HCT116 (cell line): ENCODE measurements around the gene SND1.

Experiments
- CEBPB ChIP-seq: IDR thresholded peaks from 2 replicates; pipeline ENCODE4 v1.6.1; 2012; ENCODE audit warnings: low read depth
- EZH2 ChIP-seq: fragments of 200-600 bp; sonication (generic); IDR thresholded peaks from 2 replicates; pipeline ENCODE4 v1.6.1; 2017; ENCODE audit warnings: antibody characterized with exemption, mixed run types
- POLR2A ChIP-seq: IDR thresholded peaks from 2 replicates; pipeline ENCODE4 v1.7.0; 2011; ENCODE audit warnings: borderline replicate concordance; ENCODE audit not compliant: insufficient read depth, insufficient read length; ENCODE audit errors: extremely low read depth
- POLR2AphosphoS5 ChIP-seq: IDR thresholded peaks from 2 replicates; pipeline ENCODE4 v1.6.1; 2011; ENCODE audit warnings: mild to moderate bottlenecking, low read depth, low read length, moderate library complexity
- SRF ChIP-seq: IDR thresholded peaks from 2 replicates; pipeline ENCODE4 v1.6.1; 2012; ENCODE audit warnings: low read depth
- ZFX ChIP-seq: fragments of 450-650 bp; IDR thresholded peaks from 2 replicates; pipeline ENCODE4 v1.6.1; 2017
- TF ChIP-seq, protein P1 (sequence below): IDR thresholded peaks from 2 replicates; pipeline ENCODE4 v1.6.1; 2012
- TF ChIP-seq, protein P2 (sequence below), 3 experiments: fragments of 200-600 bp in 1 of 3; sonication (generic) in 1 of 3; IDR thresholded peaks in 2 of 3; conservative IDR thresholded peaks in 1 of 3; 2 replicates each; pipeline ENCODE4 v1.5.1; 2012 to 2017; ENCODE audit warnings: low read depth in 2 of 3, low read length in 2 of 3, antibody characterized with exemption in 1 of 3, borderline replicate concordance in 1 of 3, control low read depth in 1 of 3, mild to moderate bottlenecking in 1 of 3, mixed read lengths in 1 of 3, mixed run types in 1 of 3, moderate library complexity in 1 of 3; ENCODE audit not compliant: insufficient read depth in 1 of 3
- TF ChIP-seq, protein P3 (sequence below): IDR thresholded peaks from 2 replicates; pipeline ENCODE4 v1.6.1; 2011; ENCODE audit warnings: mild to moderate bottlenecking, low read length, moderate library complexity; ENCODE audit not compliant: insufficient replicate concordance; ENCODE audit errors: extremely low read depth

DNA sequence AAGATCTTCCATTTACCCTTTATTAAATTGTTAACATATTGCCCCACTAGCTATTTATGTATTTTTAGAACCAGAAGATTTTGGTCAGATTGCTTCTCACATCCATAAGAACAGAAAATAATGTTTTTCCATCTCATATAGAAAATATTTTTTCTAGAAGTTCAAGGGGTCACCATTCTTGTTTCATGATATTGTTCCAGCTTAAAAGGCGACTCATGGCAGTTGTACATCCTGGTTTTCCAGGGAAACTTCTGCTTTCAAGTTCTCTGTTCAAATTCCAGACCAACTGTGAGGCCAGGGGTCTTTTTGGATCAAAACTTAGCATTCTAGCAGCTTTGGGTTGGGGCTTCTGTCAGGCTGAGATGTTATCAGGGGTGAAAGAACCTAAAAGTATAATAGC is 294.9 kb downstream of the SND1 start:
- TF ChIP-seq, protein P1, sequence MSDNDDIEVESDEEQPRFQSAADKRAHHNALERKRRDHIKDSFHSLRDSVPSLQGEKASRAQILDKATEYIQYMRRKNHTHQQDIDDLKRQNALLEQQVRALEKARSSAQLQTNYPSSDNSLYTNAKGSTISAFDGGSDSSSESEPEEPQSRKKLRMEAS, result no peak
- TF ChIP-seq POLR2A, result no peak
- no peak for TF ChIP-seq SRF
- TF ChIP-seq, protein P2, sequence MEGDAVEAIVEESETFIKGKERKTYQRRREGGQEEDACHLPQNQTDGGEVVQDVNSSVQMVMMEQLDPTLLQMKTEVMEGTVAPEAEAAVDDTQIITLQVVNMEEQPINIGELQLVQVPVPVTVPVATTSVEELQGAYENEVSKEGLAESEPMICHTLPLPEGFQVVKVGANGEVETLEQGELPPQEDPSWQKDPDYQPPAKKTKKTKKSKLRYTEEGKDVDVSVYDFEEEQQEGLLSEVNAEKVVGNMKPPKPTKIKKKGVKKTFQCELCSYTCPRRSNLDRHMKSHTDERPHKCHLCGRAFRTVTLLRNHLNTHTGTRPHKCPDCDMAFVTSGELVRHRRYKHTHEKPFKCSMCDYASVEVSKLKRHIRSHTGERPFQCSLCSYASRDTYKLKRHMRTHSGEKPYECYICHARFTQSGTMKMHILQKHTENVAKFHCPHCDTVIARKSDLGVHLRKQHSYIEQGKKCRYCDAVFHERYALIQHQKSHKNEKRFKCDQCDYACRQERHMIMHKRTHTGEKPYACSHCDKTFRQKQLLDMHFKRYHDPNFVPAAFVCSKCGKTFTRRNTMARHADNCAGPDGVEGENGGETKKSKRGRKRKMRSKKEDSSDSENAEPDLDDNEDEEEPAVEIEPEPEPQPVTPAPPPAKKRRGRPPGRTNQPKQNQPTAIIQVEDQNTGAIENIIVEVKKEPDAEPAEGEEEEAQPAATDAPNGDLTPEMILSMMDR (IDR thresholded peaks at IDR 0.05 in 2 of 3, conservative IDR thresholded peaks at IDR 0.05 in 1 of 3; ENCODE audit: borderline replicate concordance in 1 of 3, insufficient read depth in 1 of 3, low read depth in 2 of 3, low read length in 2 of 3), result no peak
- no peak for TF ChIP-seq ZFX
- TF ChIP-seq POLR2AphosphoS5, result no peak
- TF ChIP-seq EZH2, result no peak
- no peak for TF ChIP-seq CEBPB
- TF ChIP-seq, protein P3, sequence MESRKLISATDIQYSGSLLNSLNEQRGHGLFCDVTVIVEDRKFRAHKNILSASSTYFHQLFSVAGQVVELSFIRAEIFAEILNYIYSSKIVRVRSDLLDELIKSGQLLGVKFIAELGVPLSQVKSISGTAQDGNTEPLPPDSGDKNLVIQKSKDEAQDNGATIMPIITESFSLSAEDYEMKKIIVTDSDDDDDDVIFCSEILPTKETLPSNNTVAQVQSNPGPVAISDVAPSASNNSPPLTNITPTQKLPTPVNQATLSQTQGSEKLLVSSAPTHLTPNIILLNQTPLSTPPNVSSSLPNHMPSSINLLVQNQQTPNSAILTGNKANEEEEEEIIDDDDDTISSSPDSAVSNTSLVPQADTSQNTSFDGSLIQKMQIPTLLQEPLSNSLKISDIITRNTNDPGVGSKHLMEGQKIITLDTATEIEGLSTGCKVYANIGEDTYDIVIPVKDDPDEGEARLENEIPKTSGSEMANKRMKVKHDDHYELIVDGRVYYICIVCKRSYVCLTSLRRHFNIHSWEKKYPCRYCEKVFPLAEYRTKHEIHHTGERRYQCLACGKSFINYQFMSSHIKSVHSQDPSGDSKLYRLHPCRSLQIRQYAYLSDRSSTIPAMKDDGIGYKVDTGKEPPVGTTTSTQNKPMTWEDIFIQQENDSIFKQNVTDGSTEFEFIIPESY, result no peak
